Neural cell (in vitro differentiated cells): Measurements from ENCODE around the gene ZNF429. TPM values are rescaled to one million over a fixed set of nuclear protein-coding genes. Genes with fewer than 3 reads are reported as not detected.
"Not testable (repeated sequence)": the region's sequence is repeated elsewhere in the genome, so short reads cannot be mapped to it uniquely, and the experiment has no call there.

ENCODE experiments used
- H2AFZ ChIP-seq: fragments of 200-600, 300-800 bp; sonication (generic), shearing (Covaris generic); 2 replicates; pipeline ENCODE4 v1.6.0; 2014; ENCODE audit warnings: low read depth, mild to moderate bottlenecking, antibody characterized with exemption, low read length, moderate library complexity
- H3F3A ChIP-seq: fragments of 200-600 bp; shearing (Covaris generic); 2 replicates; pipeline ENCODE4 v1.6.1; 2016; ENCODE audit warnings: mild to moderate bottlenecking, moderate library complexity, mixed read lengths, antibody characterized with exemption, low read length; ENCODE audit not compliant: insufficient read depth, poor library complexity, severe bottlenecking
- H3K27ac ChIP-seq: fragments of 200-600, 300-800 bp; sonication (generic), shearing (Covaris generic); 2 replicates; pipeline ENCODE4 v1.5.1; 2014; ENCODE audit warnings: mild to moderate bottlenecking, low read length, moderate library complexity
- H3K27me3 ChIP-seq: fragments of 300-800, 200-600 bp; sonication (generic), shearing (Covaris generic); 2 replicates; pipeline ENCODE4 v1.6.0; 2014; ENCODE audit warnings: mild to moderate bottlenecking, low read depth, low read length, moderate library complexity; ENCODE audit not compliant: insufficient read depth
- H3K36me3 ChIP-seq: fragments of 300-800, 200-600 bp; sonication (generic), shearing (Covaris generic); 2 replicates; pipeline ENCODE4 v1.5.1; 2014; ENCODE audit warnings: mild to moderate bottlenecking, antibody characterized with exemption, low read length, moderate library complexity; ENCODE audit not compliant: insufficient read depth
- H3K4me2 ChIP-seq: fragments of 300-800, 200-600 bp; sonication (generic), shearing (Covaris generic); 2 replicates; pipeline ENCODE4 v1.6.0; 2014; ENCODE audit warnings: mild to moderate bottlenecking, low read length
- H3K4me3 ChIP-seq: fragments of 300-800, 200-600 bp; sonication (generic), shearing (Covaris generic); 2 replicates; pipeline ENCODE4 v1.5.1; 2014; ENCODE audit warnings: mild to moderate bottlenecking, low read length, moderate library complexity
- H3K79me2 ChIP-seq: fragments of 200-600 bp; shearing (Covaris generic); replicated peaks from 2 replicates; pipeline ENCODE4 v1.6.0; 2014; ENCODE audit warnings: mild to moderate bottlenecking, low read length, moderate library complexity; ENCODE audit not compliant: insufficient read depth
- H3K9ac ChIP-seq: fragments of 300-800, 200-600 bp; sonication (generic), shearing (Covaris generic); 2 replicates; pipeline ENCODE4 v1.6.1; 2016; ENCODE audit warnings: mild to moderate bottlenecking, low read length, mixed read lengths
- H3K9me2 ChIP-seq: fragments of 200-600 bp; shearing (Covaris generic); 2 replicates; pipeline ENCODE4 v1.6.1; 2016; ENCODE audit warnings: mild to moderate bottlenecking, low read length, mixed read lengths; ENCODE audit not compliant: insufficient read depth
- H3K9me3 ChIP-seq: fragments of 200-600, 300-800 bp; sonication (generic), shearing (Covaris generic); 2 replicates; pipeline ENCODE4 v1.6.1; 2016; ENCODE audit warnings: mild to moderate bottlenecking, mixed run types, low read length, moderate library complexity, mixed read lengths
- H4K20me1 ChIP-seq: fragments of 200-600 bp; shearing (Covaris generic); 2 replicates; pipeline ENCODE4 v1.6.1; 2016; ENCODE audit warnings: mild to moderate bottlenecking, mixed run types; ENCODE audit not compliant: insufficient read depth
- EP300 ChIP-seq: fragments of 450-650 bp; conservative IDR thresholded peaks from 2 replicates; pipeline ENCODE4 v1.6.1; 2014; ENCODE audit warnings: antibody characterized with exemption, mild to moderate bottlenecking, moderate library complexity; ENCODE audit not compliant: poor library complexity, severe bottlenecking
- EZH2 ChIP-seq: fragments of 200-600, 300-800 bp; shearing (Covaris generic), sonication (generic); IDR thresholded peaks from 2 replicates; pipeline ENCODE4 v1.6.1; 2014; ENCODE audit warnings: antibody characterized with exemption, low read length, borderline replicate concordance, mild to moderate bottlenecking; ENCODE audit not compliant: insufficient read depth, poor library complexity, severe bottlenecking
- MXI1 ChIP-seq: fragments of 450-650 bp; conservative IDR thresholded peaks from 2 replicates; pipeline ENCODE4 v1.6.1; 2014; ENCODE audit warnings: antibody characterized with exemption, mild to moderate bottlenecking; ENCODE audit not compliant: poor library complexity, severe bottlenecking
- POLR2AphosphoS5 ChIP-seq: IDR thresholded peaks from 2 replicates; pipeline ENCODE4 v1.6.1; 2012
- RAD21 ChIP-seq: fragments of 450-650 bp; conservative IDR thresholded peaks from 2 replicates; pipeline ENCODE4 v1.6.1; 2014; ENCODE audit warnings: antibody characterized with exemption, mild to moderate bottlenecking, moderate library complexity
- REST ChIP-seq: IDR thresholded peaks from 2 replicates; pipeline ENCODE4 v1.6.1; 2012; ENCODE audit warnings: borderline replicate concordance
- SMC3 ChIP-seq: fragments of 450-650 bp; conservative IDR thresholded peaks from 2 replicates; pipeline ENCODE4 v1.6.1; 2014; ENCODE audit warnings: antibody characterized with exemption, mild to moderate bottlenecking, moderate library complexity; ENCODE audit not compliant: poor library complexity
- TAF1 ChIP-seq: IDR thresholded peaks from 2 replicates; pipeline ENCODE4 v1.6.1; 2012; ENCODE audit warnings: low read depth
- polyA plus RNA-seq: library from polyadenylated mRNA; depleted of rRNA; stranded (reverse); fragments of >200 nt; gene quantifications from 2 replicates; pipeline ENCODE4 v1.2.3, GENCODE V29; 2014
- TF ChIP-seq, protein P1 (sequence below): fragments of 450-650 bp; IDR thresholded peaks from 2 replicates; pipeline ENCODE4 v1.5.1; 2014; ENCODE audit warnings: antibody characterized with exemption, mild to moderate bottlenecking, moderate library complexity; ENCODE audit not compliant: poor library complexity, severe bottlenecking

ZNF429 gene
- polyA plus RNA-seq, 1 donor from 2014 or later, result 54.1 TPM

DNA sequence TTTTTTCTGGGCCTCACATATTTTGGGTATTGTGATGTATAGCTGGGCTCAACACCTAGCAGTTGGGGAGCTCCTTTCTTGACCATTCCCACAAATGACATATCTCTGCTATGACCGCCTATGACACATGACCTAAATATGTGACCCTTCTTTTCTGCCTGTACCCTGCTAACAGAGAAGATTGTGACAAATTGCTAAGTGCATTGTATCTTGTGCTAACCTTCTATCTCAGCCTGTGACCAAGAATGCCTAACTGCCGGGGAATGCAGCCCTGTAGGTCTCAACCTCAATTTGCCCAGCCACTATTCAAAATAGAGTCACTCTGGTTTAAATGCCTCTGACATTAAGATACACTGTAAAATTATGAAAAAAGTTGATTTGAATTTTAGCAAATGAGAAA is 6.8 kb upstream of the ZNF429 start:
- Histone ChIP-seq H3K9me2 (no peaks in the 10 kb centered on the region), H3K27ac (no peak overlapping the region), H3K79me2 (no peaks in the 10 kb centered on the region), H3F3A (no peaks in the 10 kb centered on the region), H3K27me3 (no peaks in the 10 kb centered on the region), H4K20me1 (no peaks in the 10 kb centered on the region), H3K9ac (no peak overlapping the region), H3K4me3 (no peak overlapping the region), H2AFZ (no peak overlapping the region), H3K4me2 (no peak overlapping the region), H3K9me3 (no peaks in the 10 kb centered on the region), H3K36me3 (no peaks in the 10 kb centered on the region)
- TF ChIP-seq POLR2AphosphoS5 (no peak), REST (no peak), RAD21 (no peak), EP300 (no peak), TAF1 (no peak), MXI1 (no peak), EZH2 (no peak), SMC3 (no peak)
- TF ChIP-seq, protein P1, sequence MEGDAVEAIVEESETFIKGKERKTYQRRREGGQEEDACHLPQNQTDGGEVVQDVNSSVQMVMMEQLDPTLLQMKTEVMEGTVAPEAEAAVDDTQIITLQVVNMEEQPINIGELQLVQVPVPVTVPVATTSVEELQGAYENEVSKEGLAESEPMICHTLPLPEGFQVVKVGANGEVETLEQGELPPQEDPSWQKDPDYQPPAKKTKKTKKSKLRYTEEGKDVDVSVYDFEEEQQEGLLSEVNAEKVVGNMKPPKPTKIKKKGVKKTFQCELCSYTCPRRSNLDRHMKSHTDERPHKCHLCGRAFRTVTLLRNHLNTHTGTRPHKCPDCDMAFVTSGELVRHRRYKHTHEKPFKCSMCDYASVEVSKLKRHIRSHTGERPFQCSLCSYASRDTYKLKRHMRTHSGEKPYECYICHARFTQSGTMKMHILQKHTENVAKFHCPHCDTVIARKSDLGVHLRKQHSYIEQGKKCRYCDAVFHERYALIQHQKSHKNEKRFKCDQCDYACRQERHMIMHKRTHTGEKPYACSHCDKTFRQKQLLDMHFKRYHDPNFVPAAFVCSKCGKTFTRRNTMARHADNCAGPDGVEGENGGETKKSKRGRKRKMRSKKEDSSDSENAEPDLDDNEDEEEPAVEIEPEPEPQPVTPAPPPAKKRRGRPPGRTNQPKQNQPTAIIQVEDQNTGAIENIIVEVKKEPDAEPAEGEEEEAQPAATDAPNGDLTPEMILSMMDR, result no peak

DNA sequence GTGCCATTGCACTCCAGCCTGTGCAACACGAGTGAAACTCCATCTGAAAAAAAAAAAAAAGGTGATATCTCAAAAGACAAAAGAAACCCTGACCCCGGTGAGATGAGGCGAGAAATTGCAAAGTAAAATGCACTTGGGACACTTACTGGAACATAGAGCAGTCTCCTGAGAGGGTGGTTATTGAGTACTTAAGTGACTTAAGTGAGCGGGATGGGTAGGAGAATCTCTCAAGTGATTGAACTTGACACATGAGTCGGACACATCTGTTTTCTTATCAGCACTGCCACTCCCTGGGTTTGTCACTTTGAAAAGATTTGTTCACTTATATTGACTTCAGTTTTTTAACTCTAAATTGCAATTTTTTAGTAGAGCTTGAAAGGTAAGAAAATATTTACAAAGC is 2.8 kb downstream of the ZNF429 start:
- peaks cover 5% of the 10 kb centered on the region for H3F3A ChIP-seq
- H3K79me2 ChIP-seq, result peaks cover 30% of the 10 kb centered on the region
- H2AFZ ChIP-seq, result no peak overlapping the region
- H3K36me3 ChIP-seq, result no peaks in the 10 kb centered on the region
- no peak overlapping the region for H3K4me3 ChIP-seq
- no peaks in the 10 kb centered on the region for H3K27me3 ChIP-seq
- H4K20me1 ChIP-seq, result no peaks in the 10 kb centered on the region
- H3K9ac ChIP-seq, result no peak overlapping the region
- no peak overlapping the region for H3K4me2 ChIP-seq
- no peaks in the 10 kb centered on the region for H3K9me2 ChIP-seq
- TF ChIP-seq REST (no peak), EZH2 (no peak)
- H3K27ac ChIP-seq, result no peak overlapping the region
- H3K9me3 ChIP-seq, result no peaks in the 10 kb centered on the region

DNA sequence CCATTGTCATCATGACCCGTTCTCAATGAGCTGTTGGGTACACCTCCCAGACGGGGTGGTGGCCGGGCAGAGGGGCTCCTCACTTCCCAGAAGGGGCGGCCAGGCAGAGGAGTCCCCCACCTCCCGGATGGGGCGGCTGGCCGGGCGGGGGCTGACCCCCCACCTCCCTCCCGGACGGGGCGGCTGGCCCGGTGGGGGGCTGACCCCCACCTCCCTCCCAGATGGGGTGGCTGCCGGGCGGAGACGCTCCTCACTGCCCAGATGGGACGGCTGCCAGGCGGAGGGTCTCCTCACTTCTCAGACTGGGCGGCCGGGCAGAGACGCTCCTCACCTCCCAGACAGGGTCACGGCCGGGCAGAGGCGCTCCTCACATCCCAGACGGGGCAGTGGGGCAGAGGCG is 5.7 kb downstream of the ZNF429 start:
- not testable (repeated sequence) for H3K9me3 ChIP-seq, H3K27ac ChIP-seq, H3K4me2 ChIP-seq, H3K9me2 ChIP-seq, H4K20me1 ChIP-seq, H3K9ac ChIP-seq, H3F3A ChIP-seq, H3K4me3 ChIP-seq, H3K27me3 ChIP-seq, H3K36me3 ChIP-seq, H2AFZ ChIP-seq
- peaks cover 36% of the 10 kb centered on the region for H3K79me2 ChIP-seq

DNA sequence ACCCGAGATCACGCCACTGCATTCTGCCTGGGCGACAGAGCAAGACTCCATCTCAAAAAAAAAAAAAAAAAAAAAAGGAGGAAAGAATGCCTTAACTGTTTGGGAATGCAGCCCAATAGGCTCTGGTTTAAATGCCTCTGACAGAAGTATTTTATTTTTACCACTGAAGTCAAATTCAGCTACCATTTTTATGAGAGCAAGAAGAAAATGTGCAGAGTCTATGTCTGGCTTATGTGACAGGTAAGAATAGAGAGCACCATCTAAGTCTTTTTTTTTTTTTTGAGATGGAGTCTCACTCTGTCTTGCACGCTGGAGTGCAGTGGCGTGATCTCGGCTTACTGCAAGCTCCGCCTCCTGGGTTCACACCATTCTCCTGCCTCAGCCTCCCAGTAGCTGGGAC is 7.2 kb downstream of the ZNF429 start:
- H3K27ac ChIP-seq, H3F3A ChIP-seq, H3K4me2 ChIP-seq, H3K9me3 ChIP-seq, H2AFZ ChIP-seq, H3K36me3 ChIP-seq, H3K4me3 ChIP-seq, H3K9ac ChIP-seq, H3K27me3 ChIP-seq, H4K20me1 ChIP-seq, H3K9me2 ChIP-seq: not testable (repeated sequence)
- H3K79me2 ChIP-seq, result peaks cover 28% of the 10 kb centered on the region
